C4-2B (cell line): ENCODE data around the gene CHD2.

Experiments used
- H3K27ac ChIP-seq: fragments of 450-650 bp; 2 replicates; pipeline ENCODE4 v1.5.1; 2017
- ZFX ChIP-seq: fragments of 450-650 bp; IDR thresholded peaks from 2 replicates; pipeline ENCODE4 v1.6.1; 2017
- TF ChIP-seq, protein P1 (sequence below): fragments of 450-650 bp; conservative IDR thresholded peaks from 2 replicates; pipeline ENCODE4 v1.5.1; 2017; ENCODE audit warnings: mild to moderate bottlenecking

CHD2 gene

DNA sequence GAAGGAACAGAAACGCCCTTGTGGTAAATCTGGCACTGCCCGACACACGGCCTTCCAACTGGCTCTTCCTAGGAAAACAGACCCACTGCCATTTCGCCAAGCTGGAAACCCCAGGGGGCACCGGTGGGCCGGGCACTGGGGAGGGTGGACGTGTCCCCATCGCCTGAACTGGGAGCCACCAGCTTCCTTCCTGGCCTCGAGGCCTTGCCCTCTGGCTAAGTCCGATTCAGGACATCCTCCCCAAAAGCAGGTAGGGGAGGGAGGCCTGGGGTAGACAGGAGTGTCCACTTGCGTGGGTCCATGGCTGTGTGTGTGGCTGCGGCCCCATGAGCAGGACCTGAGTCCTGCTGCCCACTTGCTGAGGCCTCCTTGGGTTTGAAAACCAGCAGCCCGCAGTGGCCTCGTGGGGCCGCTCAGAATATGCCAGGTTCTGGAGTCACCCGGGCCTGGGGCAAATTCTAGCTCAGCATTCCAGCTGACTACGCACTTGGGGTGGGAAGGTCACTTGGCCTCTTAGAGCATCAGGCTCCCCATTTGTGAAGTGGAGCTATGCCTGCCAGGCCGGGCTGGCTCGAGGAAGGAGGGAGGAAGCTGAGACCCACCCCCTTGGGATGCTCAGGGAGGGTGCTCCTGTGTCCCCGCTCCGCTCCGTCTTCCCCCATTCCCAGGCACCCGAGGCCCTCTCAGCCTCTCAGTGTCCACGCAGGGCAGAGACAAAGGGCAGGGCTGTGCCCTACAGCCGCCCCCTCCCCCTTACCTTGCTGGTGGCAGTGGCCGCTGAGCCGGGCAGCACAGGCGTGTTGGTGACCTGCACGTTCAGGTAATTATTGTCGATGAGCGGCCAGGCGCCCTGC, 151.3 kb downstream of the CHD2 start:
- H3K27ac ChIP-seq, result no peak overlapping the region
- TF ChIP-seq, protein P1, sequence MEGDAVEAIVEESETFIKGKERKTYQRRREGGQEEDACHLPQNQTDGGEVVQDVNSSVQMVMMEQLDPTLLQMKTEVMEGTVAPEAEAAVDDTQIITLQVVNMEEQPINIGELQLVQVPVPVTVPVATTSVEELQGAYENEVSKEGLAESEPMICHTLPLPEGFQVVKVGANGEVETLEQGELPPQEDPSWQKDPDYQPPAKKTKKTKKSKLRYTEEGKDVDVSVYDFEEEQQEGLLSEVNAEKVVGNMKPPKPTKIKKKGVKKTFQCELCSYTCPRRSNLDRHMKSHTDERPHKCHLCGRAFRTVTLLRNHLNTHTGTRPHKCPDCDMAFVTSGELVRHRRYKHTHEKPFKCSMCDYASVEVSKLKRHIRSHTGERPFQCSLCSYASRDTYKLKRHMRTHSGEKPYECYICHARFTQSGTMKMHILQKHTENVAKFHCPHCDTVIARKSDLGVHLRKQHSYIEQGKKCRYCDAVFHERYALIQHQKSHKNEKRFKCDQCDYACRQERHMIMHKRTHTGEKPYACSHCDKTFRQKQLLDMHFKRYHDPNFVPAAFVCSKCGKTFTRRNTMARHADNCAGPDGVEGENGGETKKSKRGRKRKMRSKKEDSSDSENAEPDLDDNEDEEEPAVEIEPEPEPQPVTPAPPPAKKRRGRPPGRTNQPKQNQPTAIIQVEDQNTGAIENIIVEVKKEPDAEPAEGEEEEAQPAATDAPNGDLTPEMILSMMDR, result no peak
- TF ChIP-seq ZFX, result no peak

DNA sequence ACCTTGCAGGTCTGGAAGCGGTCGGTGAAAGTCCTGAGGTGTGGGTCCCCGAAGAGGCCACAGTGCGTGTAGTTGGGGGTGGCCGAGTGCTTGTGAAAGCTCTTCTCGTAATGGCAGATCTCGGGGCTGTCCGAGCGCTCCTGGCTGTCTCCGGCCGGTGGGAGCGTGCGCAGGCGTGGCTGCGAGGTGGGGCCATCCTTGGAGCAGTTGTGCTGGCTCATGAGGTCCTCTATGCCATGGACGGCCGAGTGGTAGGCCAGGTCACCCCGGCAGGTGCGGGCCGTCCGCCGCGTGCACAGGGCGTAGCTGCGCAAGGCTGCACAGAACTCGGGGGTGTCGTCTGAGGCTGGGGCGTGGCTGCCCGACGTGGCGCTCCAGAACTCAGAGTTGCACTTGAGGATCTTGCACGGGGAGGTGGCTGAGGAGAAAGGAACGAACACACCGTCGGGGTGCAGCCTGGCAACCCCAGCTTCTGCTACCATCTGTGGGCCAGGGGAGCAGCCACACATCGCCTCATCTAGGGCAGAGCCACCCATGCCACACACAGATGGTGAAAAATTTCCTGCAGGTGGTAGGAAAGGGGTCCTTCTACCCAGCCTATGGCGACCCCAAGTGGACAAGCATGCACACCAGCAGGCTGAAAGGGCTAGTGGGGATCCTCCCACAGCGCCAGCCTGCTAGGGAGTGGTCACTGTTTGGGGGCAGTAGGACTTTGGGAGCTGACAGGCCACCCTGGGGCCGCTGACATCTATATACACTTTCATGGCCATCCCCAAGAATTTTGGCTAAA, 152.2 kb downstream of the CHD2 start:
- no peak for TF ChIP-seq ZFX
- TF ChIP-seq, protein P1, result no peak
- H3K27ac ChIP-seq, result no peak overlapping the region

DNA sequence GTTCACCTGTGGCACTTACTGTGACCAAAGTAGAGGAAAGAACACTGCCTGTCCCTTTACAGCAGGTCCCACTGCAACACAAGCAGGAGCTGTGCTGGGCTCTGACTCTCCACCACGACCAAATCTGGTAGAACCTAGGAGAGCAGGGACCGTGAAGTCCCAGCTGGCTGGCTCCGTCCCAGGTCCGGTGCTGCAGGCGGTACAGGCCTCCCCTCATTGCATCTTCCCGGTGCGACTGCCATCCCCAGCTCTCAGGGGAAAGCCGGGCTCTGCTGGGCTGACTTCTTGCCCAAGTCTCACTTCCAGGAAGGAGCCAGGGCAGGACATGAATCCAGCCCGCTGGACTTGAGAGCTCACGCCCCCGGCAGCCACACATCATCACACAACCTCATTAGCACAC, 155.1 kb downstream of the CHD2 start:
- no peak overlapping the region for H3K27ac ChIP-seq
- TF ChIP-seq ZFX, result no peak
- TF ChIP-seq, protein P1, result no peak

DNA sequence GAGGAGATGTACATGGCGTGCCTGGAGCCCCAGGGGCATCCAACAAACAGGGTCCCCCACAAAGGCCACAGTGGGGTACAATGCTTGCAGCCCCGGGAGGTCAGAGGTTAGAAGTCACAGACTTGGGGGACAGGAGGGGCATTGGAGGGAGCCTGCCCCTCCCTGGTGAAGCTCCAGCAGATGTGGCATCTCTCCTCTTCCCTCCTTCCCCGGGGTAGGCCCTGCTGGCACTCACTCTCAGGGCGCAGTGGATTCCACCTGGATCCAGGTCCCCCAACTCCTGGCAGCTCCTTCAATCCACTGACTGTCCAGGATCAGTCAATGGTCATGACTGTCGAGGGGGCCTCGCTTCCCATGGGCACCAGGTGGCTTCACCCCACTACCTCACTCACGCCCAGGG, 156.7 kb downstream of the CHD2 start:
- TF ChIP-seq ZFX, result no peak
- TF ChIP-seq, protein P1, result no peak
- H3K27ac ChIP-seq, result no peak overlapping the region

DNA sequence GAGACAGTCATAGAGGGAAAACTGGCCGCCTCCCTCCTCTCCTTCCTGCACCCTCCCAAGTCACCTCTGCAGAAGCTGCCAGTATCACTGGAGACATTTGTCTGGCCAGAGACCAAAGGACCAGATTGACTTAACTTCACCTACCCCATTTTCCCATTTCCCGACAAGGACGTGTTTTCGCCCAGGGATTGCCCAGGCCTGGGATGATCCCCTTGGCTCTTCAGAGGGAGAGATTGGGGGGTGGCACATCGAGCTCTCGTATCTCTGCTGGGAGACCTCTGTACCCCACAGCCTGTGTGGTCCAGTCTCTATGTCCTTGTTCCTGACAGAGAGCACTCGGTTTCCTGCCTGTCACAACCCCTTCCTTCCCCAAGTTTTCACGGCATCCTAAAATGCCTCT, 157.5 kb downstream of the CHD2 start:
- H3K27ac ChIP-seq, result no peak overlapping the region
- TF ChIP-seq, protein P1, result no peak
- no peak for TF ChIP-seq ZFX

DNA sequence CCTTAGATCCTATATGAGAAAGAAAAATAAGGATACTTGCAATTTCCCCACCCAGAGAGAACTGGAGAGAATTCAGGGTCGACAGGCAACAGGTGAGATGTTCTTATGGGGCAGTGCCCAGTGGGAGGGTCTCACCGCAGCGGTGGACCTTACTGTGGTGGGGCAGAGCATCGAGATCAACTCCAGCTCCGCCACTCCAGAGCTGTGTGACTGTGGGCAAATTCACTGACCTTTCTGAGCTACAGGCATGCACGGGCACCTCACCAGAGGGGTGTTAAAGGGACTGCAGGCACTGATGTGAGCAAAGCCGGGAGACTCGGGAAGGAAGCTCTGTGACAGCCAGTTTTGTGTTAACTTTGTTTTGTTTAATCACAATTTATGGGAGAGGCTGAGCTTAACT, 158.0 kb downstream of the CHD2 start:
- TF ChIP-seq, protein P1, result no peak
- no peak for TF ChIP-seq ZFX
- no peak overlapping the region for H3K27ac ChIP-seq

DNA sequence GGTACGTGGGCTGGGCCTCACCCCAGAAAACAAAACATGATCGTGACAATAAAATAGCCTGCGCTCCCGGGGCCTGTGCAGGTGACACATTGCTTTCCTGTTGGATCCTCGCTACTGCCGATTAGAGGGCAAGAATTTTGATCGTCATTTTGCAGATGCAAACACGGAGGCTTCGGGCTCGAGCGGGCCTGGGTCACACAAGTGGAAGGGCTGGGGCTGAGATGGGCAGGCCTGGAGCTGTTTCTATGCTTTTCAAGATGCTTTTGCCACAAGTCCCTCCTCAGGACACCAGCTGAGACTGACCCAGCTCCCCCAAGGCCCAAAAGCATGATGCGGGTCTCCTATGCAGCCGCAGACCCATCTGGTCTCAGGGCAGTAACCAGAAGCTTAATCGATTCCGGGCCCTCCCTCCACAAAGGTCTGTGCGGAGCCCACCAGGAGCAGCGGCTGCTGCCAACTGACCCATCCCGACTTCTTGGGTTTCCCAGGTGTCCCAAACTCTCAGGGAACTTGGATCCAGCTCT, 158.8 kb downstream of the CHD2 start:
- H3K27ac ChIP-seq, result no peak overlapping the region
- no peak for TF ChIP-seq ZFX
- TF ChIP-seq, protein P1, result no peak
